HEK293 (cell line): Measurements from ENCODE around the gene CDK5.

Source experiments
- ZNF121 ChIP-seq: fragments of 450-650 bp; formaldehyde crosslinking; IDR thresholded peaks from 2 replicates; pipeline ENCODE4 v1.5.1; 2016; ENCODE audit warnings: missing biosample characterization, missing genetic modification characterization
- TF ChIP-seq, protein P1 (sequence below): fragments of 450-650 bp; formaldehyde crosslinking; IDR thresholded peaks from 2 replicates; pipeline ENCODE4 v1.5.1; 2016; ENCODE audit warnings: missing biosample characterization, missing genetic modification characterization

- TF ChIP-seq, protein P1, sequence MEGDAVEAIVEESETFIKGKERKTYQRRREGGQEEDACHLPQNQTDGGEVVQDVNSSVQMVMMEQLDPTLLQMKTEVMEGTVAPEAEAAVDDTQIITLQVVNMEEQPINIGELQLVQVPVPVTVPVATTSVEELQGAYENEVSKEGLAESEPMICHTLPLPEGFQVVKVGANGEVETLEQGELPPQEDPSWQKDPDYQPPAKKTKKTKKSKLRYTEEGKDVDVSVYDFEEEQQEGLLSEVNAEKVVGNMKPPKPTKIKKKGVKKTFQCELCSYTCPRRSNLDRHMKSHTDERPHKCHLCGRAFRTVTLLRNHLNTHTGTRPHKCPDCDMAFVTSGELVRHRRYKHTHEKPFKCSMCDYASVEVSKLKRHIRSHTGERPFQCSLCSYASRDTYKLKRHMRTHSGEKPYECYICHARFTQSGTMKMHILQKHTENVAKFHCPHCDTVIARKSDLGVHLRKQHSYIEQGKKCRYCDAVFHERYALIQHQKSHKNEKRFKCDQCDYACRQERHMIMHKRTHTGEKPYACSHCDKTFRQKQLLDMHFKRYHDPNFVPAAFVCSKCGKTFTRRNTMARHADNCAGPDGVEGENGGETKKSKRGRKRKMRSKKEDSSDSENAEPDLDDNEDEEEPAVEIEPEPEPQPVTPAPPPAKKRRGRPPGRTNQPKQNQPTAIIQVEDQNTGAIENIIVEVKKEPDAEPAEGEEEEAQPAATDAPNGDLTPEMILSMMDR (tag by site-specific recombination) = no peak
- no peak for TF ChIP-seq ZNF121 (tag by site-specific recombination)
Observed at GRCh38 chr7:151100921-151101320, 43.2 kb upstream of the CDK5 start.
